K562 (cell line): ENCODE results near the gene KCTD15. TPM values are rescaled to one million over a fixed set of nuclear protein-coding genes. Genes with fewer than 3 reads are reported as not detected.

Experiments
- BRCA1 ChIP-seq, 2 experiments: fragments of 450-650 bp in 1 of 2; sonication (generic) in 1 of 2; formaldehyde crosslinking in 1 of 2; IDR thresholded peaks; 2 replicates each; pipeline versions ENCODE4 v1.5.0 to v1.6.1; 2017 to 2020; ENCODE audit warnings: mild to moderate bottlenecking in 1 of 2, missing genetic modification reagents in 1 of 2
- HOXB6 ChIP-seq: fragments of 250-450 bp; sonication (Bioruptor Pico); IDR thresholded peaks from 2 replicates; pipeline ENCODE4 v1.5.1; 2022; ENCODE audit warnings: mild to moderate bottlenecking, borderline replicate concordance
- KDM1A ChIP-seq, 2 experiments: fragments of 450-650 bp; IDR thresholded peaks; 2 replicates each; pipeline ENCODE4 v1.6.1; 2016; ENCODE audit warnings: mild to moderate bottlenecking in 2 of 2
- MCM3 ChIP-seq: fragments of 450-650 bp; IDR thresholded peaks from 2 replicates; pipeline ENCODE4 v1.6.1; 2016
- MNT ChIP-seq, 2 experiments: fragments of 450-650 bp; conservative IDR thresholded peaks; 2 replicates each; pipeline ENCODE4 v1.6.1; 2017; ENCODE audit warnings: mild to moderate bottlenecking in 2 of 2, moderate library complexity in 2 of 2
- MTA2 ChIP-seq: fragments of 450-650 bp; IDR thresholded peaks from 2 replicates; pipeline ENCODE4 v1.6.1; 2016; ENCODE audit warnings: low read depth
- MYNN ChIP-seq, 2 experiments: sonication (generic); formaldehyde crosslinking in 1 of 2; IDR thresholded peaks; 2 replicates each; pipeline versions ENCODE4 v1.5.0 to v1.6.1; 2016 to 2020; ENCODE audit warnings: antibody characterized with exemption in 1 of 2, missing genetic modification reagents in 1 of 2
- NCOA6 ChIP-seq: fragments of 450-650 bp; IDR thresholded peaks from 2 replicates; pipeline ENCODE4 v1.6.1; 2017; ENCODE audit warnings: mild to moderate bottlenecking
- NONO ChIP-seq, 2 experiments: fragments of 200-400 bp in 1 of 2; fragments of 450-650 bp in 1 of 2; formaldehyde crosslinking in 1 of 2; IDR thresholded peaks; 2 replicates each; pipeline ENCODE4 v1.6.1; 2017; ENCODE audit warnings: low read depth in 2 of 2, mild to moderate bottlenecking in 2 of 2, moderate library complexity in 2 of 2, low read length in 1 of 2
- PHF20 ChIP-seq: fragments of 450-650 bp; IDR thresholded peaks from 2 replicates; pipeline ENCODE4 v1.6.1; 2018; ENCODE audit not compliant: partially characterized antibody
- PHF8 ChIP-seq: fragments of 200-600 bp; sonication (generic); IDR thresholded peaks from 2 replicates; pipeline ENCODE4 v1.6.1; 2012; ENCODE audit warnings: mixed run types, mild to moderate bottlenecking, inconsistent platforms, low read length, moderate library complexity, borderline replicate concordance
- RREB1 ChIP-seq: fragments of 250-450 bp; sonication (Bioruptor Pico); IDR thresholded peaks from 2 replicates; pipeline ENCODE4 v1.4.0; 2020
- TEAD2 ChIP-seq: fragments of 450-650 bp; IDR thresholded peaks from 2 replicates; pipeline ENCODE4 v1.6.1; 2016; ENCODE audit warnings: missing genetic modification characterization, control low read depth, missing compliant biosample characterization
- TOE1 ChIP-seq, 2 experiments: fragments of 450-650 bp in 1 of 2; sonication (generic) in 1 of 2; formaldehyde crosslinking in 1 of 2; IDR thresholded peaks; 2 replicates each; pipeline versions ENCODE4 v1.7.1 to v1.8.0; 2016 to 2022; ENCODE audit warnings: borderline replicate concordance in 2 of 2, mild to moderate bottlenecking in 2 of 2, antibody characterized with exemption in 1 of 2, inconsistent platforms in 1 of 2, low read depth in 1 of 2, missing genetic modification reagents in 1 of 2, moderate library complexity in 1 of 2
- TSHZ1 ChIP-seq: fragments of 250-450 bp; sonication (Bioruptor Pico); IDR thresholded peaks from 2 replicates; pipeline ENCODE4 v1.4.0; 2020; ENCODE audit warnings: mild to moderate bottlenecking, moderate library complexity
- ZNF232 ChIP-seq: sonication (generic); formaldehyde crosslinking; IDR thresholded peaks from 2 replicates; pipeline ENCODE4 v1.8.0; 2022; ENCODE audit warnings: mild to moderate bottlenecking, missing genetic modification reagents
- polyA plus RNA-seq, 8 experiments: library from polyadenylated mRNA; depleted of rRNA in 4 of 8; stranded (reverse) in 5 of 8; unstranded in 3 of 8; fragments of >200 nt; fragmentation: Nextera tagmentation in 2 of 8; fragmentation: Illumina TruSeq in 1 of 8; extraction: Ambion mirVana in 2 of 8; extraction: Trizol in 1 of 8; gene quantifications; 2 replicates each; pipeline versions ENCODE4 v1.2.1 to v1.2.3, GENCODE V29; 2011 to 2014; ENCODE audit warnings: inconsistent platforms in 1 of 8, missing spikeins in 1 of 8
- total RNA-seq, 7 experiments: library from RNA; depleted of rRNA in 6 of 7; stranded (reverse); fragments of >200 nt in 6 of 7; fragmentation: Illumina TruSeq in 2 of 7; extraction: Trizol in 2 of 7; gene quantifications; 2 replicates each; pipeline versions ENCODE4 v1.2.1 to v1.2.3, GENCODE V29; 2011 to 2021; ENCODE audit warnings: low replicate concordance in 1 of 7

KCTD15 gene
- total and polyA plus RNA-seq, 9 of the 15 experiments (the other 6 are each of a cell fraction or from before 2014, with no cell fraction given): 1.7 to 49.0 (median 11.8) TPM

- TF ChIP-seq NONO (IDR thresholded peaks at IDR 0.05; ENCODE audit: low read depth in 2 of 2, low read length in 1 of 2): peak; percentile 51; a peak in 1 of 4 replicates
- no peak for TF ChIP-seq TEAD2 (tag)
- no peak for TF ChIP-seq TSHZ1
- TF ChIP-seq TOE1 (IDR thresholded peaks at IDR 0.05; ENCODE audit: borderline replicate concordance): no peak
- no peak for TF ChIP-seq TOE1 (CRISPR knock-in tag; IDR thresholded peaks at IDR 0.05; ENCODE audit: borderline replicate concordance, low read depth)
- TF ChIP-seq NCOA6: no peak
- TF ChIP-seq MCM3: no peak
- no peak for TF ChIP-seq RREB1
- 0 out of 2 replicates have a peak, but pooled peaks have one; percentile 36 for TF ChIP-seq MTA2
- no peak for TF ChIP-seq BRCA1 (IDR thresholded peaks at IDR 0.05)
- no peak for TF ChIP-seq BRCA1 (CRISPR knock-in tag; IDR thresholded peaks at IDR 0.05)
- peak; percentile 6 to 58; a peak in 3 of 4 replicates for TF ChIP-seq MNT (conservative IDR thresholded peaks at IDR 0.05)
- TF ChIP-seq PHF8: peak; percentile 47; the same call in 1 of the 2 replicates
- no peak for TF ChIP-seq MYNN (IDR thresholded peaks at IDR 0.05)
- no peak for TF ChIP-seq MYNN (CRISPR knock-in tag; IDR thresholded peaks at IDR 0.05)
- TF ChIP-seq HOXB6 (CRISPR knock-in tag): no peak
- no peak for TF ChIP-seq KDM1A (IDR thresholded peaks at IDR 0.05)
- peak; percentile 45 for TF ChIP-seq PHF20
- TF ChIP-seq ZNF232 (CRISPR knock-in tag): no peak
Observed at GRCh38 chr19:33795370-33796163, 1.1 kb upstream of the KCTD15 start (continued).
